Natural killer cell treated with Interleukin-12 subunit alpha and Interleukin-12 subunit beta and Interleukin-15 and Interleukin-18, amount 100 ng/mL, for 72 hours (primary cell): ENCODE data around the gene RGS12. TPM values are rescaled to one million over a fixed set of nuclear protein-coding genes. Genes with fewer than 3 reads are reported as not detected.

ENCODE experiments used
- ATAC-seq, 2 donors: fragments of 150-1000 bp; cut with Tn5 transposase in 1 of 2; sonication (Bioruptor Pico), chemical (Tn5 transposase) in 1 of 2; 2 replicates each; pipeline ENCODE4 v1.10.0; 2021
- DNase-seq: peaks from one replicate; pipeline ENCODE4 v3.0.0; 2022; ENCODE audit warnings: low spot score
- H3K27ac Mint-ChIP-seq, 2 donors: 1 replicate in 1 of 2; 2 replicates in 1 of 2; pipeline ENCODE4 v1.8.0; 2022; ENCODE audit warnings: mixed read lengths in 2 of 2, mild to moderate bottlenecking in 1 of 2, moderate library complexity in 1 of 2
- H3K27me3 Mint-ChIP-seq, 2 donors: 1 replicate in 1 of 2; 2 replicates in 1 of 2; pipeline ENCODE4 v1.8.0; 2022; ENCODE audit warnings: mixed read lengths in 2 of 2
- H3K36me3 Mint-ChIP-seq: one replicate; pipeline ENCODE4 v1.8.0; 2022; ENCODE audit warnings: mixed read lengths
- H3K4me1 Mint-ChIP-seq, 2 donors: 1 replicate in 1 of 2; 2 replicates in 1 of 2; pipeline ENCODE4 v1.8.0; 2022; ENCODE audit warnings: low read depth in 2 of 2, mixed read lengths in 2 of 2, mild to moderate bottlenecking in 1 of 2
- H3K4me3 Mint-ChIP-seq: one replicate; pipeline ENCODE4 v1.8.0; 2022; ENCODE audit warnings: mixed read lengths
- H3K9me3 Mint-ChIP-seq: 2 replicates; pipeline ENCODE4 v1.8.0; 2022; ENCODE audit warnings: mixed read lengths
- total RNA-seq, 2 donors: library from RNA; stranded (reverse); gene quantifications; one replicate each; pipeline ENCODE4 v1.2.3, GENCODE V29; 2022

RGS12 gene
- total RNA-seq, 2 donors from 2014 or later = 1.9 to 7.0 TPM

- Mint-ChIP-seq H3K4me1 (no peaks in the 10 kb centered on the region), H3K9me3 (no peaks in the 10 kb centered on the region), H3K4me3 (no peak overlapping the region), H3K36me3 (no peaks in the 10 kb centered on the region), H3K27ac (no peak overlapping the region), H3K27me3 (no peaks in the 10 kb centered on the region)
- no peak for ATAC-seq
- no peak for DNase-seq
These were observed 30.3 kb downstream of the RGS12 start for GRCh38 chr4:3323071-3323481.

GRCh38 chr4:3324093-3324815 is 31.4 kb downstream of the RGS12 start:
- Mint-ChIP-seq H3K36me3 (no peaks in the 10 kb centered on the region), H3K4me1 (no peaks in the 10 kb centered on the region), H3K27me3 (no peaks in the 10 kb centered on the region), H3K4me3 (no peak overlapping the region), H3K9me3 (no peaks in the 10 kb centered on the region), H3K27ac (no peak overlapping the region)
- ATAC-seq (no peak), DNase-seq (no peak)

- H3K4me1 Mint-ChIP-seq = no peaks in the 10 kb centered on the region
These were observed 36.2 kb downstream of the RGS12 start for GRCh38 chr4:3328814-3329663.

GRCh38 chr4:3329887-3330286 is 37.1 kb downstream of the RGS12 start:
- H3K4me1 Mint-ChIP-seq = no peaks in the 10 kb centered on the region
- no peaks in the 10 kb centered on the region for H3K27me3 Mint-ChIP-seq
- DNase-seq = no peak
- no peak overlapping the region for H3K4me3 Mint-ChIP-seq
- ATAC-seq = no peak
- H3K9me3 Mint-ChIP-seq = no peaks in the 10 kb centered on the region
- H3K36me3 Mint-ChIP-seq = no peaks in the 10 kb centered on the region
- no peak overlapping the region for H3K27ac Mint-ChIP-seq

More at GRCh38 chr4:3328814-3329663, 36.2 kb downstream of the RGS12 start:
- DNase-seq = no peak
- no peaks in the 10 kb centered on the region for H3K36me3 Mint-ChIP-seq
- H3K9me3 Mint-ChIP-seq = no peaks in the 10 kb centered on the region
- H3K27ac Mint-ChIP-seq = no peak overlapping the region
- no peak overlapping the region for H3K4me3 Mint-ChIP-seq
- H3K27me3 Mint-ChIP-seq = no peaks in the 10 kb centered on the region
- no peak for ATAC-seq

- DNase-seq = no peak
These were observed 37.9 kb downstream of the RGS12 start for GRCh38 chr4:3330707-3331106.

GRCh38 chr4:3331511-3332394 is 38.9 kb downstream of the RGS12 start:
- no peaks in the 10 kb centered on the region for H3K27me3 Mint-ChIP-seq
- no peak for ATAC-seq
- no peaks in the 10 kb centered on the region for H3K36me3 Mint-ChIP-seq
- H3K9me3 Mint-ChIP-seq = no peaks in the 10 kb centered on the region
- H3K27ac Mint-ChIP-seq = no peak overlapping the region
- no peak for DNase-seq
- no peaks in the 10 kb centered on the region for H3K4me1 Mint-ChIP-seq
- H3K4me3 Mint-ChIP-seq = no peak overlapping the region

More at GRCh38 chr4:3330707-3331106, 37.9 kb downstream of the RGS12 start:
- H3K4me3 Mint-ChIP-seq = no peak overlapping the region
- no peak overlapping the region for H3K27ac Mint-ChIP-seq
- ATAC-seq = no peak
- no peaks in the 10 kb centered on the region for H3K4me1 Mint-ChIP-seq
- H3K9me3 Mint-ChIP-seq = no peaks in the 10 kb centered on the region
- H3K36me3 Mint-ChIP-seq = no peaks in the 10 kb centered on the region
- H3K27me3 Mint-ChIP-seq = no peaks in the 10 kb centered on the region

GRCh38 chr4:3332498-3332897 is 39.7 kb downstream of the RGS12 start:
- H3K27ac Mint-ChIP-seq = no peak overlapping the region
- no peak for ATAC-seq
- no peak overlapping the region for H3K4me3 Mint-ChIP-seq

GRCh38 chr4:3334316-3334715 is 41.5 kb downstream of the RGS12 start:
- Mint-ChIP-seq H3K9me3 (no peaks in the 10 kb centered on the region), H3K27me3 (no peaks in the 10 kb centered on the region), H3K36me3 (no peaks in the 10 kb centered on the region), H3K4me1 (no peaks in the 10 kb centered on the region), H3K4me3 (no peak overlapping the region), H3K27ac (no peak overlapping the region)
- DNase-seq = no peak
- no peak for ATAC-seq

More at GRCh38 chr4:3332498-3332897, 39.7 kb downstream of the RGS12 start:
- Mint-ChIP-seq H3K27me3 (no peaks in the 10 kb centered on the region), H3K9me3 (no peaks in the 10 kb centered on the region), H3K36me3 (no peaks in the 10 kb centered on the region), H3K4me1 (no peaks in the 10 kb centered on the region)
- DNase-seq = no peak

GRCh38 chr4:3335385-3335784 is 42.6 kb downstream of the RGS12 start:
- ATAC-seq = no peak
- H3K27me3 Mint-ChIP-seq = no peaks in the 10 kb centered on the region
- no peaks in the 10 kb centered on the region for H3K36me3 Mint-ChIP-seq
- H3K4me3 Mint-ChIP-seq = no peak overlapping the region
- H3K4me1 Mint-ChIP-seq = no peaks in the 10 kb centered on the region
- no peak for DNase-seq
- H3K9me3 Mint-ChIP-seq = no peaks in the 10 kb centered on the region
- no peak overlapping the region for H3K27ac Mint-ChIP-seq

- H3K4me3 Mint-ChIP-seq = no peak overlapping the region
- no peaks in the 10 kb centered on the region for H3K36me3 Mint-ChIP-seq
- H3K27ac Mint-ChIP-seq = peak overlapping the region in 1 of 2 donors; percentile 43
- no peaks in the 10 kb centered on the region for H3K27me3 Mint-ChIP-seq
- DNase-seq (no peak), ATAC-seq (no peak)
- no peaks in the 10 kb centered on the region for H3K4me1 Mint-ChIP-seq
- no peaks in the 10 kb centered on the region for H3K9me3 Mint-ChIP-seq
These were observed 43.2 kb downstream of the RGS12 start for GRCh38 chr4:3335982-3336381.

GRCh38 chr4:3336382-3337356 is 43.8 kb downstream of the RGS12 start:
- Mint-ChIP-seq H3K4me3 (no peak overlapping the region), H3K27ac (peak overlapping the region in 1 of 2 donors; percentile 43), H3K9me3 (no peaks in the 10 kb centered on the region), H3K4me1 (no peaks in the 10 kb centered on the region), H3K27me3 (no peaks in the 10 kb centered on the region), H3K36me3 (no peaks in the 10 kb centered on the region)
- no peak for ATAC-seq
- DNase-seq = no peak

- Mint-ChIP-seq H3K36me3 (no peaks in the 10 kb centered on the region), H3K9me3 (no peaks in the 10 kb centered on the region), H3K27me3 (no peaks in the 10 kb centered on the region), H3K4me3 (no peak overlapping the region), H3K4me1 (peaks cover 6 to 7% of the 10 kb centered on the region in 2 donors), H3K27ac (no peak overlapping the region)
- DNase-seq (no peak), ATAC-seq (no peak)
These were observed 44.5 kb downstream of the RGS12 start for GRCh38 chr4:3337357-3337732.

- Mint-ChIP-seq H3K9me3 (no peaks in the 10 kb centered on the region), H3K4me3 (no peak overlapping the region)
These were observed 45.0 kb downstream of the RGS12 start for GRCh38 chr4:3337811-3338210.

More at GRCh38 chr4:3337811-3338210, 45.0 kb downstream of the RGS12 start:
- Mint-ChIP-seq H3K27ac (no peak overlapping the region), H3K27me3 (no peaks in the 10 kb centered on the region), H3K36me3 (no peaks in the 10 kb centered on the region), H3K4me1 (peaks cover 7 to 8% of the 10 kb centered on the region in 2 donors)
- DNase-seq (no peak), ATAC-seq (no peak)
